HG03045 (cell line): ENCODE measurements around the gene WFDC5.

Source experiments
- ATAC-seq: cut with Tn5 transposase; IDR thresholded peaks from one replicate; pipeline ENCODE4 v1.9.1; 2021; ENCODE audit warnings: mild to moderate bottlenecking, moderate library complexity; ENCODE audit not compliant: unreplicated experiment

WFDC5 gene

DNA sequence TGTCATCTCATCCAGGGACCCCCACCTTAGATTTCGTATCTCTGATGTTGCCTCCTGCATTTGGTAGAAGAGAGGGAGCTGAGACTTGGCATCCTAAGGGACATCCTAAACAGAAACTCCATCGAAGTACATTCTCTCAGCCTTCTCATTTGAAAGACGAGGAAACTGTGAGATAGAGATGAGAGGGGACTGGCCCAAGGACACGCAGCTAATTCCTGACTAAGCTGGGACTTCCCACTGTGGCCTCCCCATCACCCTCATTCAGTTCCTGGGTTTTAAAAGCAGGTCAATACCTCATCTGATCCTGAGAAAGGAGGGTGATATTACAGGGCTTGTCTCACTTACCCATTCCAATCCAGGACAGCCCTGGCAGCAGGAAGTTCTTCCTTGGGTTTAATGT, 855 bp upstream of the WFDC5 start:
- ATAC-seq: no peak

DNA sequence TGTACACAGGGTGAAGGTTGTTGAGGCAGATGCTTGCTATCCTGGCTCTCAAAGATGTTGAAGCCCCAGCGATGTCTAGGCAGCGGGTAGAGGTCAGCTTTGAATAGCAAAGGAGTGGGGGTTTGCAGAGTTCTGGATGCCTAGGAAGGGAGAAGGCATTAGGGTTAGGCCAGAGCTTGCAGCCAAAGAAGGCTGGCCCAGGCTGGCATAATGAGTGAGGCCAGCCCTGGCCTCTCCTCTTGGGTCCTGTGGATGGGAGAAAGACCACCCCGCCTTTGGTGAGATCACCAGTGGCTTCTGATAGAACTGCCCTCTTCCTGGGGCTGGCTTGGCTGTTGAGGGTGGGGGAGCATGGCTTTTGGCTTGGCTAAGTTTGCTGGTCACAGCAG, 406 bp upstream of the WFDC5 start:
- no peak for ATAC-seq

DNA sequence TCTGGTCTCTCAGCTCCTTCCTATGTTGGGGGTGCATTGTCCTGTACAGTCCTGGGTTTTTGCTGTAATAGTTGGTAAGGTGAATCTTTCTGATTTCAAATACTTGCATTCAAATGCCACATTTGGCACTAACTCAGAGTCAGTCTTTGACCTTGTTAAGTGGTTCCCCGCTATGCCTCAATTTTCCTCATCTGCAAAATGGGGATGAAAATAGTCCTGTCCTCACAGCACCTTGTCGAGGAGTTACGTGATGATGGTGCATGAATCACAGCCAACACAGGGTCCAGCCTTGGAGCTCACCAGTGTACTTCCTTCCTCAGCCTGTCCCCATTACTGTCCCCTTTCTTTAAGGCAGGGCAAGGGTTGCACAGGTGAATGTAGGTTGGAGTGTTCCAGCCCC, 1.1 kb downstream of the WFDC5 start:
- ATAC-seq: no peak

DNA sequence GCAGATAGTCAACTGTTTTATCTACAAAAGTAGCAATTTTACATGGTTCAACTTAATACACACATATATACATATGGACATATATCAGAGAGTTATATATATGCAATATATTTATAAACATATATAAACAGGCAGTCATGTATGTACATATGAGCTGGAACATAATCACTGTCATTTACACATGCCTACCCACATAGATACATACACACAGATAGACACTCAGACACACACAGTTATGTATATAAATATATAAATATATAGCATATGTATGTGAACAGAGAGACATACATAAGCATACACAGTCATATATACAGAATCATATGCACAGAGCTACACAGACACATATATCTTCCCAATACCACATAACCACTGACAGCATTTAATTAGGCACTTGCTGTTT, 2.2 kb downstream of the WFDC5 start:
- no peak for ATAC-seq

DNA sequence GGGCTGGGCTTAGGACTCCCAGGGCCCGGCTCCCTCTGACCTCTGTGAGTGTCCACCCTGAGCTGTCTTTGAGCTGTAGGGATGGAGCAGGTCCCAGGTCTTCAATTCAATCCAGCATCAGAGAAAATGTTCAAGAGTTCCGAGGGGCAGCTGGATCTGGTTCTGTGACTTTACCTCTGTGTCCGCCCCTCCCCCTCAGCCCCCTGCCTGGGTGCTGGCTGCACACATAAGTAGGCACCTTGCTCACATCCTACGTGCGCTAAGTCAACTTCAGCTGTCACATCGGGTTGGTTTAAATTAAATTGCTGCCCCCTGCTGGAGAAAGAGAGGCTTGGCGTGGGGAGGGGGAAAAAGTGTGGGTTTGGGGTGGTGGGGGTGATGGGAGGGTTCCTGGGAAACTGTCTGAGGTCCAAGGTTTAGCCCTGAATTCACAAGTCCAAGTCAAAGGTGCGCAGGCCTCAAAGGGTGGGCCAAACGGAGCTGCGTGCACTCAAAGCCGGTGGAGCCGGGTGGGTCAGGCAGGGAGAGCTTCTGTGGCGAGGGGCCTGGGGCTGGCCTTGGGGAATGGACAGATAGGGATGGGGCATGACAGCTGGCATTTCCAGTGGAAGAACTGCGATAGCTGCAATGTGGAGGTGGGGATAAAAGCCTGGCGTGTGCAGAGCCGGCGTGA, 3.0 kb downstream of the WFDC5 start:
- no peak for ATAC-seq

DNA sequence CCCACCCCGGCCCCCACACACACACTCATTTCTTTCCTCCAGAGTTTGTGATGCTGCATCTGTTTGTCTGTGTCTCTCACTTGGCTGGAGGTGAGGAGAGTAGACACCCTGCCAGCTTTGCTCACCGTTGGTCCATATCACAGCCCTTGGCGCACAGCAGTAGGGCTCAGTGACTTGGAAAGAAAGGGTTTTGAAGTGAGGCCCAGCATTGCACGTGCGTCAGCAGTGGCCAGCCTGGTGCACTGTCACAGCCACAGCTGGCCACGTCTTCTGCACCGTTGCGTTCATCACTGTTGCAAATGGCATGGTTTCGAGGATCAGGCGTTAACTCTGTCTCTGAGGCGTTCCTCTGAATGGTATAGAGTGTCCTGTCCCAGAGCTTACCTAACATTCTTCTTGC, 3.7 kb downstream of the WFDC5 start:
- ATAC-seq: no peak

DNA sequence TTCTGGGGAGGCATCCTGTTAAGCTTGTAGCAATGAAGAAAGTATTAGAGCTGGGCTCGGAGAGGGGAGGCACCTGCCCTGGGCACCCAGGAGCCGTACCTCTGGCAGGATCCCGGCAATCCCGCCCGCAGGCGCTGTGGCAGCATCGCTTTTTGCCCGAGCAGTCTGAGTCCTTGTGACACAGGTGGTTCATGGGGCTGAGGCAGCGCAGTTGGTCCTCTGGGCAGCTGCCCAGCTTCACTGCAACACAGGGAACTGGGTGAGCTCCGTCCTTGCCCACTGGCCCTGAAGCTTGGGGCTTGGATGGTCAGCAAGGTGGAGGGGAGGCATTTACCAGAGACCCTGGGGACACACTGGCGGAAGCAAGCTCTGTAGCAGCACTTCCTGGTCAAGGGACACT, 4.7 kb downstream of the WFDC5 start:
- no peak for ATAC-seq

DNA sequence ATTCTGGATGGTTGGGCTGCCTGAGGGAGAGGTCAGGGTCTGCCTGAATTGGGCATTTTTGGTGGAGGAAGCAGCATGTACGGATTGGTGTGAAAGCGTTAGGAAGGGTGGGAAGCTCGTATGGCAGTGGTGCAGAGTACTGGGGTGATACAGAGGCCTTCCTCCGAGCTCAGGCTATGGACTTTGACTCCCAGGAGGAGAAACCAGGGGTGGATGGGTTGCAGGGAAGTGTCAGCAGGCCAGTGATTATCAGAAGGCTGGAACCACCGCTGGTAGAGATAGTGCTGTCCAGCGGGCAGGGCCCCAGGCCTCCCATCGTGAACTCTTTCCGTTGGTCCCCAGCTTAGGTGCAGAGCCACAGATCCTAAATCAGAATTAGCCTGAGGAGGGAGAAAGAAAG, 5.3 kb downstream of the WFDC5 start:
- ATAC-seq: no peak

DNA sequence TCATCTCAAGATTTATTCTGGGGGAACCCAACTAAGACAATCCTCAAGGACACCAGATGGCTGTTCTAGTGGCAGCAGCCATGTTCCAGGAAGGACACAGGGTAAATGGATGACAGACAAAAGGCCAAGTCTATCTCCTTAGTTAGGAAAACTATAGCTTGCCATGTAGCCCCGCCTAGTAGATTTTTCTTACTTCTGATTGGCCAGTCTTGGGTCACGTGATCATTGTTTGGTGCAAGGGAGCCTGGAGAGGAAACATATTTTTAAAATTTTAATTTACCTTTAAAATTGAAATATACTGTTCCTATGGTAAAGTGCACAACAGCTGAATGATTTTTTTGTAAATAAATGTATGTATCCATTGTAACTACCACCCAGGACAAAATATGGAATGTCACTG, 9.7 kb downstream of the WFDC5 start:
- no peak for ATAC-seq

DNA sequence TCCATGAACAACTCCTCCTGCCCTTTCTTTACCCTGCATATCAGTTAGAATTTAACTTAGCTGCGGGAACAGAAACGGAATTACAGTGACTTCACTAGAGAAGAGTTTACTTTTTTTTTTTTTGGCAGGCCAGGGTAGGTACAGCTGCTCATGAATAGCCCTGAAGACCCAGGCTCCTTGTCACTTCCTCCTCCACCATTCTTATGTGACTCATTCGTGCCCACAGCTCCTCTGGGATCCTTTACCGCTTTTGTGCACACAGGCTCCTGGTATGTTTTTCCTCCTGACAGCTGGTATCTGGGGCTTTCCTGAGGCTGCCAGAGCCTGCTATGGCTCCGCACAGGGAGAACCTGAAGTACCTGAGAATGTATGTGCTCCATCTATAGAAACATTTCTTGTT, 10.2 kb downstream of the WFDC5 start:
- ATAC-seq: no peak

DNA sequence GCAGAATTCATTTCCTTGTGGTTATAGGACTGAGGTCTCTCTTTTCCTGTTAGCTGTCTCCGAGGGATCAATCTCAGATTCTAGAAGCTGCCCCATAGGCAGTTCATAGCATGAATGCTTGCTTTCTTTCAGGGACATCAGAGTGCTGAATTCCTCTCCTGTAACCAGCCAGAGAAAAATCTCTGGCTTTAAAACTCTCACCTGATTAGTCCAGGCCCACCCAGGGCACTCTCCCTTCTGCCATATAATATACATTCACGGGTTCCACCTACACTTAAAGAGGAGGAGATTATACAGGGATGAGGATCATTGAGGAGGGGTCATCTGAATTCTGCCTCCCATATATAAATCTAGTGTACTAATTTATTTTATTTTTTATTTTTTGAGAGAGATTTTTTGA, 11.9 kb downstream of the WFDC5 start:
- no peak for ATAC-seq

DNA sequence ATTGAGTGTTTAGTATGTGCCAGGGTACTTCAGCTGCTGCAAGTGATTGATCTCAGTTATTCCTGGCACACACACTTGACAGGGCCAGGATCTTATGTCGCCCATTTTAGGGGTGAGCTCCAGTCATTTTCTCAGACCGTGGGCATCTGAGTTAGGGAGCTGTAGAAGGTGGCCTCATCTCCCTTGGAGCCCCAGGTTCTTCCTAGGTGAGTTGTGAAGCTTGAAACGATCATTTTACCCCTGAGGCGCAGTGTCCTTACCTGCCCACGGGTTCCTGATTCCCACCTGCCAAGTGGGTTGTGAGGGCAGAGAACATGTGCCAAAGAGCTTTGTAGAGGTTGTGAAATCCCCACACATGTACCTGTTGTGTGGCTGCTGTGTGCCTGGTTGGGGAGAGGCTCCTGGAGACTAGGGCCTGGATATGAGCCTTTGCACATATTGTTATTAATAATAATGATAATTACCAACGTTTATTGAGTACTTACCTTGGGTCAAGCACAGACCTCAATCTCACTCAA, 13.6 kb downstream of the WFDC5 start:
- ATAC-seq: no peak

DNA sequence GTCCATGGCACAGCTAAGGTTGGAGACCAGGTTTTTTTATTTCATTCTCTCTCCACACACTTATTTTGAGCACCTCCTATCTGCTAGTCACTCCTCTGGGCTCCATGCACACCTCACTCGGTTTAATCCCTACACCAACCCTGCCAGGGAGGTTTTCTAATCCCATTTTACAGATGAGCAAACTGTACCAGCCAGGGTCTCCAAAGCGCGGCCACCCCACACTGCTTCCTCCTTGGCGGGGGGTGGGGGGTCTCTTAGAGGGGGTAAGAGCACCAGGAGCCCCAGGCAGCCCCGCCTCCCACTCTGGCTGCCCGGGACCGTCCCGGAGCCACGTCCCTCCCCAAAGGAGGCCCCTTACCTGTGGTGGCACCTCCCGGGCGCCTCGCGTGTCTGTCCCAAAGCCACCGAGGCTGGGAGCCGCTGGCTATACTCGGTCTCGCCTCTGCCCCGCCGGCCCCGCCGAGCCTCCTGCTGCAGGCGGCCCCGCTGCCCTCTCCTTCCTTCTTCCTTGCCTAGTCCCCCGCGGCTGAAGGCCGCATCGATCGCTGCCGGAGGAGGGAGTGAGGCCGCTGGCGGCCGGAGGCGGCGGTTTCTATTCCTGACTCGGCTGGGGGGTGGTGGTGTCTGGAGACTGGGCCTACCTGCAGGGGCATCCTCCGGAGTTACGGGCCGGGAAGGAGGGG, 14.3 kb downstream of the WFDC5 start, which contains the start of gene KCNS1:
Gene KCNS1 (minus strand): TSS at position 565 of the 683 bp plus-strand sequence. CDS start 1,891 bp downstream, outside the sequence.
- ATAC-seq: no peak

DNA sequence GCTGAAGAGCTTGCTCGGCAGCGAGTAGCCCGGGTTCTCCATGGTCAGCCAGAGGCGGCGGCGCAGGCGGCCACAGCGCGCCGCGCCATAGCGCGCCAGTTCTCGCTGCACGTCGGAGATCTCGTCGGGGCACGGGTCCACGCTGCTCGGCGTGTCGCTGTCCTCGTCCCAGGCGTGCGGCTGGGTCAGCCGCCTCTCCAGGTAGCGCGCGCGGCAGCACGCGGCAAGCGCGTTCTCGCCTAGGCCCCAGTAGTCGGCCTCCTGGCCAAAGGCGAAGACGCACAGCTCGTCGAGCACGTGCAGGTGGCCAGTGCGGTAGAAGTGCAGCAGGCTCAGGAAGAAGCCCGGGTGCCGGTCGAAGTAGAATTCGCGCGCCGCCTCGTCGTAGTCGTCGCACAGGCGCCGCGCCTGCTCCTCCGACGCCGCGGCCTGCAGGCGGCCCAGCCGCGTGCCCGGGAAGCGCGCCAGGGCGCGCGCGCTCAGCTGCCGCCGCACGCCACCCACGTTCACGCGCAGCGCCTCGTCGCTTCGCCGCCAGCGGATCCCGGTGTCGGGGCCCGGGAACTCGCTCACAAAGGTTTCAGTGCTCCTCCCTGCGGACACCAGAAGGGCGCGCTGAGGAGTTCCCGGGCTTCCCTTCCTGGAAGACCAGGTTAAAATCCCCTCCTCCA, 16.7 kb downstream of the WFDC5 start:
- ATAC-seq: no peak

DNA sequence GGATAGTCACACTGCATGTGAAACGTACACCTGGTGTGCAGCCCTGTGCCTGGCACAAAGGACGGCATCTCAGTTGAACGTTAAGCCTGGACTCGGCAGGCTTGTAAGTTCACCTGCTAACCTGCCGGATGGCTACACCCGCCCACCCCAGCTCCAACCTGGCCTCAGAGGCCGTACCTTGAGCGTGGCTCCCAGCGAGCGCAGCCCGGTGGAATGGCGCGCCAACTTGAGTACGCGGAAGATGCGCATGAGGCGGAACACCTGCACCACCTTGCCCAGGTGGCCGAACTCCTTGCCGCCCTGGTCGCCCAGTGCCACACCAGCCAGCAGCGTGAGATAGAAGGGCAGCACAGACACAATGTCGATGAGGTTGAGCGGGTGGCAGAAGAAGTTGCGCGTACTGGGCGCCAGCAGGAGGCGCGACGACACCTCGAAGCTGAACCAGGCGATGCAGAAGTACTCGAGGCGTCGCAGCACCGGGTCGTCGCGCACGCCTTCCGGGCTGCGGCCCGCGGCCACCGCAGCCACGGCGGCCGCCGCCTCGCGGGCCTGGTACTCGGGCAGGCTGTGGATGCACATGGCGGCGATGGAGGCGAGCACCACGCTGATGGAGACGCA, 17.4 kb downstream of the WFDC5 start:
- ATAC-seq: no peak

DNA sequence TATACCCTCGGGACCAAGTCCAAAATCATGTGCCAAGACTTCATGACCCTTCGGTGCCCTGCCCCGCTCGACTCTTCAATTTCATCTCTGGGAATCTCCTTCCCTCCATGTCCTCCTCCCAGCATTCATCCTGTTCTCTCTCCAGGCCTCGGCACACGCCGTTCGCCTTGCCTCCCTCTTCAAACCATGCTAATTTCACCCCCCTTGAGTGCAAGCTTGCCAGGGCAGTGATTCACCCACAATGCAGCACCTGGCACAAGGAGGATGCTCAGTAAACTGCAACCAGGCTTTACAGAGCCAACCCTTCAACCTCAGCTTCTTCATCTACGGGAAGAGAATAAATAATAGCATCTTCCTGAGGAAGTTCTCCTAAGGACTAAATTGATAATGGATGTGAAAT, 18.2 kb downstream of the WFDC5 start:
- no peak for ATAC-seq

DNA sequence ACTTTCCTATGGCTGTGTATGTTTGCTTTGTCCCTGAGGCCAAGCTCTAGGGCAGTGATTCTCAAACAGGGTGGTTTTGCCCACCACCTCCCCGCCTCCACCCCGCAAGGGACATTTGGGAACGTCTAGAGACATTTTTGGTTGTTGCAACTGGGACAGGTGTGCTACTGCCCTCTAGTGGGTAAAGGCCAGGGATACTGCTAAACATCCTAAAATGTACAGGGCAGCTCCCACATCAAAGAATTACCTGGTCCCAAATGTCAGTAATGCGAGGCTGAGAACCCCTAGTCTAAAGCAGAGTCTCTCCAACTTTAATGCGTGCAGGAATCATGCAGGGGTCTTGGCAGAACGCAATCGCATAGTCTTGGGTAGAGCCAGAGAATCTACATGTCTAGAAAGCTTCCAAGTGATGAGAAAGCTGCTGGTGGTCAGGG, 19.2 kb downstream of the WFDC5 start:
- ATAC-seq: no peak

DNA sequence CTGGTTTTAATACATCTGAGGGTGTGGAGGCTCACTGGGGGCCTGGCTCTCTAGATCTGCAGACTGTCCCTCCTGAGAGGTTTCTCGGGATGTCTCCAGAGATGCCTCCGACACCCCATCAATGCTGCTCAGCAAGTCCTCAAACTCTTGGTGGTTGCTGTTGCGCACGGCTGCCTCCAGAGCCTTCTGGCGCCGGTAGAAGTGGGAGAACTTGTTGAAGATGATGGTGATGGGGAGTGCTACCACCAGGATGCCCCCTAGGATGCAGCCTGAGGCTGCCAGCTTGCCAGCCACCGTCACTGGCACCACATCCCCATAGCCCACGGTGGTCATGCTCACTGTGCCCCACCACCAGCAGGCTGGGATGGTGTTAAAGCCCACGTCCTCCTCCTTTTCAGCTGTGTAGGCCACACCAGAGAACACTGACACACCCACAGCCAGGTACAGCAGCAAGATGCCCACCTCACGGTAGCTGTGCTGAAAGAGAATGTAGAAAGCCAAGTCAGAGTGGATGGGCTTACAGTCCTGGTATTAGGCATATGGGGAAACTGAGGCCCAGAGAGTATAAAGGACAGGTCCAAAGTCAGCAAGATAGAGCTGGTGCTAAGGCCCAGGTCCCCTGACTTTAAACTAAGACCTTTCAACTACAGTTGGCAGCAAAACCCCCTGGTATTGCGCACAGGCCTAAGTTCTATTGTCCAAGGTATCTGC, 20.0 kb downstream of the WFDC5 start:
- ATAC-seq: no peak

DNA sequence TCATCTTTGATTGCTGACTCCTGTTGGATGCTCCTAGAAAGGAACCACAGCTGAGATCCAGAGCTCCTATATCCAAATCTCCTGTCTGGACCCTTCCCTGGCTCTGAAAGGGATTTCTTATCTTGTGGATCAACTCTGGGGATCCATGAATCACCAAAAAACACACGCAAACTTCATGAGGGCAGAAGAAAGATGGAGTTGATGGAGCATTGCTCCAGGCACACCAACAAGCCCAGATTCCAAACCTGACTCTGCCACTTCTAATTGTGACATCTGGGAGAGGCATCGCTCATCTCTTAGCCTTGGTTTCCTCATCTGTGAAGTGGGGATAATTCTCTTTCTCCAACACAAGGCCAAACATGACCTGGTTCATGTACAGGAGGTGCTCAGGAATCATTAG, 20.8 kb downstream of the WFDC5 start:
- no peak for ATAC-seq

DNA sequence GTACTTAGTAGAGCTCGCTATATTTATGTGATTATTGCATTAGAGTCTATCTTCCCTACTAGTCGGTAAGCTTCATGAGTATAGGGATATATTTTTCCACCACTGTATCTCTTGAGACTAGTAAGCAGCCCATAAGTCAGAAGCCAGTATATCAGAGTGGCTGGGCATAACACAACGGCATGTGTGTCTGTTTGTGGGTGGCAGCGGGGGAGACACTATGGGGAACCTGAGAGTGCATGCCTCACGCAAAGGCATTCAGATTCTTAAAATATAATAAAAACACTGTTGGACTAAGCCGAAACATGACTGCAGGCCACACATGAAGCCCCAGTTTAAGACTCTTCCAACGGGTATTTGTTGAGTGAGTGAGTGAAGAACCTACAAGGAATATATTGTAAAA, 22.1 kb downstream of the WFDC5 start:
- no peak for ATAC-seq

DNA sequence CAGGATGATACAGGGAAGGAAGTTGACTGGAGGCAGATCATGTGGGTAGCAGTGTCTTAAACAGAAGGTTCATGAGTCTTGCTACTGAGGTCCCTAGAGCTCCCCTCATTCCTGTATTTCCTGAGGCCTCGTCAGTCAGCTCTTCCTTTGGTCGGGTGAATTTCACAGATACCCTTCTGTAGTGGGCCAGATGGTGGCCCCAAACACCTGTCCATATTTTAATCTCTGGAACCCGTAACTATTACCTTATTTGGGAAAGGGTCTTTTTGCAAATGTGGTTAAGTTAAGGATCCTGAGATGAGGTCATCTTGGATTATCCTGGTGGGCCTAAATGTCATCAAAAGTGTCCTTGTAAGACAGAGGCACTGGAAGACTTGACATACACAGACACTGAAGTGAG, 23.6 kb downstream of the WFDC5 start:
- ATAC-seq: no peak
